ENCODE data around the gene FOXI1.

DNA sequence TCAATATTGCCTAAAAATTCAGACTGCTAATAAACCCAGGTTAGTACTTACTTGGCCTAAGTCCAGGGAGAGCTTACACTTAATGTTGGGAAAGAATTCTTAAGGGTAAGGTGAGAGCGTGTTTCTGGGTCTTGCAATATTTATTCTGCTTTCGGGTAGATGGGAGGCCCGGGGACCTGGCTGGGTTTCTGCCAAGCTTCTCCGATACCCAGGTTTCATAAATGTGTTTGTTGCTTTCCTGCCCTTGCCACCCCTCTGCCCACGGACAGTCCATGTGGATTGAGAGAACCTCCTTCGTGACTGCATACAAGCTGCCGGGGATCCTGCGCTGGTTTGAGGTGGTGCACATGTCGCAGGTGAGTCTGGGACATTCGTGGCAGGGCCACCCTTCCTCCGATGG lies 48.4 kb upstream of the FOXI1 start:
- no peak for TF ChIP-seq EZH2 (IDR thresholded peaks at IDR 0.05; ENCODE audit: borderline replicate concordance)
- TF ChIP-seq, protein P1, sequence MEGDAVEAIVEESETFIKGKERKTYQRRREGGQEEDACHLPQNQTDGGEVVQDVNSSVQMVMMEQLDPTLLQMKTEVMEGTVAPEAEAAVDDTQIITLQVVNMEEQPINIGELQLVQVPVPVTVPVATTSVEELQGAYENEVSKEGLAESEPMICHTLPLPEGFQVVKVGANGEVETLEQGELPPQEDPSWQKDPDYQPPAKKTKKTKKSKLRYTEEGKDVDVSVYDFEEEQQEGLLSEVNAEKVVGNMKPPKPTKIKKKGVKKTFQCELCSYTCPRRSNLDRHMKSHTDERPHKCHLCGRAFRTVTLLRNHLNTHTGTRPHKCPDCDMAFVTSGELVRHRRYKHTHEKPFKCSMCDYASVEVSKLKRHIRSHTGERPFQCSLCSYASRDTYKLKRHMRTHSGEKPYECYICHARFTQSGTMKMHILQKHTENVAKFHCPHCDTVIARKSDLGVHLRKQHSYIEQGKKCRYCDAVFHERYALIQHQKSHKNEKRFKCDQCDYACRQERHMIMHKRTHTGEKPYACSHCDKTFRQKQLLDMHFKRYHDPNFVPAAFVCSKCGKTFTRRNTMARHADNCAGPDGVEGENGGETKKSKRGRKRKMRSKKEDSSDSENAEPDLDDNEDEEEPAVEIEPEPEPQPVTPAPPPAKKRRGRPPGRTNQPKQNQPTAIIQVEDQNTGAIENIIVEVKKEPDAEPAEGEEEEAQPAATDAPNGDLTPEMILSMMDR (IDR thresholded peaks at IDR 0.05; ENCODE audit: poor library complexity) = no peak

Data from hepatocyte (in vitro differentiated cells).